Measurements from ENCODE around the gene TNFRSF19. TPM values are rescaled to one million over a fixed set of nuclear protein-coding genes. Genes with fewer than 3 reads are reported as not detected.

TNFRSF19 gene
- total RNA-seq, 1 donor from 2014 or later, result 0.85 TPM

DNA sequence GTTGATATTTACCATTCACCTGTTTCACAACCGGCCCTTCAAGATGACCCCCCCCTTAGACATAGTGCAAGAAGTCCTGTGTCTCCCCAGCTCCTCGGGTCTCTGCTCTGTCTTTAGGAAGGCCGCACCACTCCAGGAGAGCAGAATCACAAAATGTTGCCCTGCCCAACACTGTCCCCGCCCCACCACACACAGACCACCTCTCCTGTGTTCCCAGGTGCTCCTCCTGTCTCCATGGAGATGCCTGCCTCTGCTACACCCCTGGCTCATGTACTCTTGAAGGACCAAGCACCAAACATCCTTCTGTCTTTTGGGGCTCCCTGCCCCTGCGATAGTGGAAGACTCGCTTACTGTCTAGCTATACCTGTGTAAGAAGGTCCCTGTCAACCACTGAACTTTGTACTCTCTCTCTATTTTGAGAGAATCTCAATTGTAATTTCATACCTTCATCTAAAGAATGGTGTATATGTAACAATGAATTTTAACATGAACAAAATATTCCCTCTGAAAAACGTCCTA lies 9.6 kb upstream of the TNFRSF19 start:
- H3K27me3 ChIP-seq, result no peaks in the 10 kb centered on the region
- intact Hi-C loops (cut with DNase I), result no loop called here
- DNase-seq (ENCODE audit: low spot score in 2 of 2), result no peak
- no peaks in the 10 kb centered on the region for H3K9me3 ChIP-seq
- no peak overlapping the region for H3K4me3 ChIP-seq
- H3K27ac ChIP-seq, result no peak overlapping the region
- TF ChIP-seq, protein P1, sequence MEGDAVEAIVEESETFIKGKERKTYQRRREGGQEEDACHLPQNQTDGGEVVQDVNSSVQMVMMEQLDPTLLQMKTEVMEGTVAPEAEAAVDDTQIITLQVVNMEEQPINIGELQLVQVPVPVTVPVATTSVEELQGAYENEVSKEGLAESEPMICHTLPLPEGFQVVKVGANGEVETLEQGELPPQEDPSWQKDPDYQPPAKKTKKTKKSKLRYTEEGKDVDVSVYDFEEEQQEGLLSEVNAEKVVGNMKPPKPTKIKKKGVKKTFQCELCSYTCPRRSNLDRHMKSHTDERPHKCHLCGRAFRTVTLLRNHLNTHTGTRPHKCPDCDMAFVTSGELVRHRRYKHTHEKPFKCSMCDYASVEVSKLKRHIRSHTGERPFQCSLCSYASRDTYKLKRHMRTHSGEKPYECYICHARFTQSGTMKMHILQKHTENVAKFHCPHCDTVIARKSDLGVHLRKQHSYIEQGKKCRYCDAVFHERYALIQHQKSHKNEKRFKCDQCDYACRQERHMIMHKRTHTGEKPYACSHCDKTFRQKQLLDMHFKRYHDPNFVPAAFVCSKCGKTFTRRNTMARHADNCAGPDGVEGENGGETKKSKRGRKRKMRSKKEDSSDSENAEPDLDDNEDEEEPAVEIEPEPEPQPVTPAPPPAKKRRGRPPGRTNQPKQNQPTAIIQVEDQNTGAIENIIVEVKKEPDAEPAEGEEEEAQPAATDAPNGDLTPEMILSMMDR (IDR thresholded peaks at IDR 0.05), result no peak
- H3K36me3 ChIP-seq, result no peaks in the 10 kb centered on the region
- H3K4me1 ChIP-seq, result peaks cover 0 to 3% of the 10 kb centered on the region in 2 donors

DNA sequence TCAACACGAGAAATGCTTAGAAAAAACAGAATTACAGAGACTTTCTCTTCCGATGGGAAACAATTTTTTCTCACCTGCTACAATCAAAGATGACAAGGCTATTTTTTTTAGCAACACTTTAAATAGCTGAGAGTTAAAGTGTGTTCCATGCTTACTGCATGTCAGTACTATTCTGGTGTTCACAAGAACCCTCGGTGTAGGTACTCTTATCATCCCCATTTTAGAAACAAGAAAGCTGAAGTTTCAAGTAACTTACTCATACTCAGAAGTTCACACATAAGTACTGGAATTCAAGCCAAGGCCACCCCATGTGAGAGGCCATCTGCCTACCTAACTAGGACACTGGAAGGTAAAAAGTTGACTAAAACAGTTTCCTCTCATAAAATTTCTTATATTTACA lies 9.0 kb upstream of the TNFRSF19 start:
- no peak overlapping the region for H3K27ac ChIP-seq
- no peaks in the 10 kb centered on the region for H3K27me3 ChIP-seq

DNA sequence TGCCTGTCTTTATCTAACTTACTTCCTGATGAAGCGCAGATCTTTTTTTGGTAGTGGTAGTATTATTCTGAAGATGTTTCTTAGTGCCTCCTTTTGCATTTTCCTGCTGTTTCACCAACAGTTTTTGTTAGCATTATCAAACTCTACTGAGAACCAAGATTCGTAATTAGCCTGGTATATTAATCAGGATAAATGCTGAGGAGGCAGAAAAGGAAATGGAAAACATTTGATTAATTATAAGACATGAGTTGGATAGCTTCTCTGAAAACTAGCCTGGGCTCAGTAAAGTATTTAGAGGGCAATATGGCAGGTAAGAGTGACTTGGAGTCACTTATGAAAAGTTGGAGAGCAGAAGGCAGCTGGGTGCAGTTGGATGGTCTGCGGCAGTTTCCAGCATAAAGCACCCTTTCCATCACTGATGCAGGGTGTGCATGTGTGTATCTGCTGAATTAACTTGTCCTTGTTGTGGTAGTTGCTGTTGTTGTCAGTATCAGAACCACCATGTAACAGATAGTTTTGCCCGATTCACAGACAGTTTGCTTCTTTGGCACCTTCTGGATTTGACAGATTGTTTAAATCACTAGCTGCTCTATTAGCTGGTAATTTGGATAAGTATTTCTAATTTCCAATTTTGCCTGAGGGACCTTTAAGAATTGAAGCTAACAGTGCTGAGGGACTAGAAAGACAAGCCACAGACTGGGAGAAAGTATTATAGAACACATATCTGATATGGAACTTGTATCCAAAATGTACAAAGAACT lies 6.9 kb upstream of the TNFRSF19 start:
- Histone ChIP-seq H3K4me1 (peaks cover 0 to 3% of the 10 kb centered on the region in 2 donors), H3K27ac (no peak overlapping the region), H3K27me3 (no peaks in the 10 kb centered on the region), H3K36me3 (no peaks in the 10 kb centered on the region), H3K4me3 (no peak overlapping the region), H3K9me3 (no peaks in the 10 kb centered on the region)
- TF ChIP-seq, protein P1 (IDR thresholded peaks at IDR 0.05), result no peak
- DNase-seq (ENCODE audit: low spot score in 2 of 2), result no peak
- intact Hi-C loops (cut with DNase I), result no loop called here

More for the DNA sequence above, 9.0 kb upstream of the TNFRSF19 start:
- Histone ChIP-seq H3K36me3 (no peaks in the 10 kb centered on the region), H3K4me1 (peaks cover 0 to 3% of the 10 kb centered on the region in 2 donors), H3K4me3 (no peak overlapping the region), H3K9me3 (no peaks in the 10 kb centered on the region)
- no peak for DNase-seq (ENCODE audit: low spot score in 2 of 2)
- TF ChIP-seq, protein P1 (IDR thresholded peaks at IDR 0.05), result no peak
- intact Hi-C loops (cut with DNase I), result no loop called here

DNA sequence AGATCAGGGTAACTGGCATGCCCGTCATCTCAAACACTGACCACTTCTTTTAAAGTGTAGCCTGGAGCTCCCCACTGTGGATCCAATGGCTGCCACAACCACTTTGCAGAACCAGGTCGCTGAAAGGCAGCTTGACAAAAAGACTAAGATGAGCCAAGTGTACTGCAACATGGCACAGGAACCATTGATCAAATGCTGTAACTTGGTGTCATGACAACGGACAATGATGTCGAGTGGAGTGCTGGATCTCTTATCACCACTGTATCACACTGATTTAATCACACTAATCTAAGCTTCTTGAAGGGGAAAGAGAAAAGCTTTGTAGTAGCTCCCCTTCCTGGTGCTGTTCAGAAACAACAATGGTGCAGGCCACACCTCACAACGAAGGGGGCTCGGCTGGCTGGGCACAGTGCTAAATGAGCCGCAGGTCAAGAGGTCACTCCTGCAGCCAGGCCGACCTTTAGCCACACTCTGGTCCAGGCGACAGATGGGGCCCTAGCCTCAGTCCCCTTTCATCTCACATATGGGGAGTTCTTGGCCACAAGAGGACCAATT lies 2.2 kb upstream of the TNFRSF19 start:
- TF ChIP-seq, protein P1 (IDR thresholded peaks at IDR 0.05), result no peak
- Histone ChIP-seq H3K27me3 (no peaks in the 10 kb centered on the region), H3K4me1 (no peaks in the 10 kb centered on the region), H3K4me3 (no peak overlapping the region), H3K27ac (no peak overlapping the region), H3K9me3 (no peaks in the 10 kb centered on the region), H3K36me3 (no peaks in the 10 kb centered on the region)
- DNase-seq (ENCODE audit: low spot score in 2 of 2), result no peak
- intact Hi-C loops (cut with DNase I), result no loop called here

DNA sequence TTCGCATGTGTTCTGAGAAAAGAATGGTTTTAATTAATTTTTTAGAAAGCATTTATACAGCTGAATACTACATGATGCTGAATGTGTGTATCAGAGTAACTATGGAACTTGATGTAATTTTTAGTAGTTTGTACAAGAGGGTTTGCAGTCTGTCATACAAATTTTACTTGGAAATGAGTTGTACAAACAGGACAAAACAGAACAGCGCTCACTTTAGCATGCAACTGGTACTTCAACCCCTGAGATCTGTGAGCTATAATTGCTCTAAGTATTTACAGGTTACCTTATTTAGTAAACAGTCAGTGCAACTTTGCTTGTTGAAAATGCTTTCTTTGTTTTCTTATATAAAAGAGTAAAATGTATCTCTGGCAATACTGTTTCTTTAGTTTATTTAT lies 706 bp downstream of the TNFRSF19 start:
- no peak overlapping the region for H3K27ac ChIP-seq
- H3K27me3 ChIP-seq, result no peaks in the 10 kb centered on the region
- no peak for DNase-seq (ENCODE audit: low spot score in 2 of 2)
- intact Hi-C loops (cut with DNase I), result loop anchor here (10.0 kb wide), 1 partner anchor 196 kb away; no protein-coding TSS in a partner anchor
- H3K36me3 ChIP-seq, result no peaks in the 10 kb centered on the region
- no peaks in the 10 kb centered on the region for H3K9me3 ChIP-seq
- H3K4me3 ChIP-seq, result no peak overlapping the region
- no peaks in the 10 kb centered on the region for H3K4me1 ChIP-seq
- TF ChIP-seq, protein P1 (IDR thresholded peaks at IDR 0.05), result no peak
